Kidney epithelial cell (primary cell): ENCODE data around the gene PTGER3. TPM values are rescaled to one million over a fixed set of nuclear protein-coding genes. Genes with fewer than 3 reads are reported as not detected.
A peak's percentile ranks its signal among the peaks of the same experiment; 100 is the strongest.

ENCODE experiments used
- DNase-seq: peaks from one replicate; pipeline ENCODE4 v3.0.0-alpha.2; 2010; ENCODE audit warnings: low read depth
- H3K27me3 ChIP-seq: 2 replicates; pipeline ENCODE4 v1.6.0; 2011; ENCODE audit warnings: low read length; ENCODE audit not compliant: control insufficient read depth, insufficient read depth
- H3K36me3 ChIP-seq: 2 replicates; pipeline ENCODE4 v1.5.1; 2011; ENCODE audit warnings: low read length; ENCODE audit not compliant: control insufficient read depth, insufficient read depth
- H3K4me3 ChIP-seq: 2 replicates; pipeline ENCODE4 v1.5.1; 2011; ENCODE audit warnings: low read depth, mild to moderate bottlenecking, control low read depth, low read length
- CTCF ChIP-seq: IDR thresholded peaks from 2 replicates; pipeline ENCODE4 v1.5.1; 2011; ENCODE audit warnings: mild to moderate bottlenecking, moderate library complexity, low read length, control low read depth, inconsistent platforms; ENCODE audit not compliant: insufficient read depth, poor library complexity, severe bottlenecking
- total RNA-seq: library from RNA; depleted of rRNA; stranded (reverse); fragments of >200 nt; gene quantifications from 2 replicates; pipeline ENCODE4 v1.2.3, GENCODE V29; 2015

PTGER3 gene
- total RNA-seq, 1 donor from 2014 or later: 0.29 TPM

- H3K4me3 ChIP-seq: no peak overlapping the region
- no peak for TF ChIP-seq CTCF
- no peaks in the 10 kb centered on the region for H3K27me3 ChIP-seq
- no peaks in the 10 kb centered on the region for H3K36me3 ChIP-seq
- no peak for DNase-seq
Observed at GRCh38 chr1:71087713-71088112, 40.1 kb upstream of the PTGER3 start.

- Histone ChIP-seq H3K36me3 (no peaks in the 10 kb centered on the region), H3K4me3 (no peak overlapping the region), H3K27me3 (no peaks in the 10 kb centered on the region)
- DNase-seq: no peak
- no peak for TF ChIP-seq CTCF
Observed at GRCh38 chr1:71087060-71087459, 39.4 kb upstream of the PTGER3 start.

GRCh38 chr1:71086331-71086730 is 38.7 kb upstream of the PTGER3 start:
- DNase-seq: peak; percentile 23
- no peaks in the 10 kb centered on the region for H3K36me3 ChIP-seq
- no peak overlapping the region for H3K4me3 ChIP-seq
- H3K27me3 ChIP-seq: no peaks in the 10 kb centered on the region
- TF ChIP-seq CTCF: no peak

GRCh38 chr1:71083271-71083670 is 35.7 kb upstream of the PTGER3 start:
- Histone ChIP-seq H3K4me3 (no peak overlapping the region), H3K27me3 (no peaks in the 10 kb centered on the region), H3K36me3 (no peaks in the 10 kb centered on the region)
- no peak for DNase-seq
- no peak for TF ChIP-seq CTCF

GRCh38 chr1:71081697-71082080 is 34.1 kb upstream of the PTGER3 start:
- peak overlapping the region; percentile 71 for H3K4me3 ChIP-seq

More at GRCh38 chr1:71081697-71082080, 34.1 kb upstream of the PTGER3 start:
- DNase-seq: no peak
- no peaks in the 10 kb centered on the region for H3K36me3 ChIP-seq
- TF ChIP-seq CTCF: no peak
- no peaks in the 10 kb centered on the region for H3K27me3 ChIP-seq
